Fibroblast of skin of scalp (primary cell): Measurements from ENCODE around the gene GLRX.
"Not testable (repeated sequence)": the region's sequence is repeated elsewhere in the genome, so short reads cannot be mapped to it uniquely, and the experiment has no call there.

Experiments used
- DNase-seq: peaks from one replicate; pipeline ENCODE4 v3.0.0-alpha.2; 2013

GLRX gene

GRCh38 chr5:95852567-95852966, 30.0 kb upstream of the GLRX start:
- DNase-seq: no peak

GRCh38 chr5:95851141-95851540, 28.6 kb upstream of the GLRX start:
- not testable (repeated sequence) for DNase-seq

- DNase-seq: no peak
These were observed 27.9 kb upstream of the GLRX start for GRCh38 chr5:95850391-95850894.

- no peak for DNase-seq
These were observed 26.2 kb upstream of the GLRX start for GRCh38 chr5:95848701-95849100.

GRCh38 chr5:95847261-95847592, 24.7 kb upstream of the GLRX start:
- no peak for DNase-seq

- peak; percentile 75 for DNase-seq
These were observed 24.2 kb upstream of the GLRX start for GRCh38 chr5:95846554-95847260.

GRCh38 chr5:95845391-95845790, 22.9 kb upstream of the GLRX start:
- DNase-seq: no peak

- DNase-seq: no peak
These were observed 21.3 kb upstream of the GLRX start for GRCh38 chr5:95843733-95844223.

- peak; percentile 43 for DNase-seq
These were observed 20.5 kb upstream of the GLRX start for GRCh38 chr5:95842854-95843544.

- DNase-seq: peak; percentile 52
These were observed 19.6 kb upstream of the GLRX start for GRCh38 chr5:95841914-95842812.

GRCh38 chr5:95840956-95841705, 18.6 kb upstream of the GLRX start:
- no peak for DNase-seq

- no peak for DNase-seq
These were observed 17.1 kb upstream of the GLRX start for GRCh38 chr5:95839658-95840057.

GRCh38 chr5:95838556-95838955, 16.0 kb upstream of the GLRX start:
- DNase-seq: no peak

GRCh38 chr5:95838001-95838520, 15.5 kb upstream of the GLRX start:
- no peak for DNase-seq

GRCh38 chr5:95837492-95837891, 15.0 kb upstream of the GLRX start:
- no peak for DNase-seq

GRCh38 chr5:95836971-95837370, 14.4 kb upstream of the GLRX start:
- not testable (repeated sequence) for DNase-seq

GRCh38 chr5:95836544-95836943, 14.0 kb upstream of the GLRX start:
- DNase-seq: no peak

- DNase-seq: no peak
These were observed 13.3 kb upstream of the GLRX start for GRCh38 chr5:95835682-95836385.

GRCh38 chr5:95832664-95833063, 10.1 kb upstream of the GLRX start:
- no peak for DNase-seq

GRCh38 chr5:95830226-95830625, 7.7 kb upstream of the GLRX start:
- DNase-seq: no peak

- DNase-seq: no peak
These were observed 5.3 kb upstream of the GLRX start for GRCh38 chr5:95827892-95828246.
